ENCODE results near the gene CCDC38. TPM values are rescaled to one million over a fixed set of nuclear protein-coding genes. Genes with fewer than 3 reads are reported as not detected.
"Not testable (repeated sequence)": the region's sequence is repeated elsewhere in the genome, so short reads cannot be mapped to it uniquely, and the experiment has no call there.

Gene CCDC38
- total RNA-seq, 4 donors from 2014 or later = 0.17 TPM; not detected in 3

DNA sequence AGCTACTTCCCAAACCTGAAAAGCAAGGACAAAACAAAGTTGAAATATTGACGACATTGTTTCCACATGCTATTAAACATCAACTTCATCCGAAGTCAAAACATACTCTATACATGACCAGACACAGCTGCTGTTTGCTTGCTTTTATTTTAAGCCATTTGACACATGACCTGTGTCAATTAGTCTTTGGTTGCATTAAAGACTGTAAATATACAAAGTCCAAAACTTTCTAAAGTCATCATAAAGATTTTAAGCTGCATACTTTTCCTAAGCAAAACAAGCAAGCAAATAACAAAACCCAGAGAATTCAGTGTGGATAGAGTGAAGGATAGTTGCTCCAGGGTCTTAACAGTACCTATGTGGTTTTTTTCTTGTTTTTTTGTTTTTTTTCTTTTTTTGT lies 31.9 kb upstream of the CCDC38 start:
- Histone ChIP-seq H3K4me3 (no peak overlapping the region), H3K27me3 (no peaks in the 10 kb centered on the region), H3K36me3 (no peaks in the 10 kb centered on the region), H3K4me1 (no peaks in the 10 kb centered on the region), H3K9me3 (no peaks in the 10 kb centered on the region), H3K27ac (replicated peaks in 1 of 4) (no peak overlapping the region)
- no peak for TF ChIP-seq POLR2A (IDR thresholded peaks at IDR 0.05; ENCODE audit: low read depth)
- TF ChIP-seq POLR2AphosphoS5 (IDR thresholded peaks at IDR 0.05) = no peak
- TF ChIP-seq, protein P1, sequence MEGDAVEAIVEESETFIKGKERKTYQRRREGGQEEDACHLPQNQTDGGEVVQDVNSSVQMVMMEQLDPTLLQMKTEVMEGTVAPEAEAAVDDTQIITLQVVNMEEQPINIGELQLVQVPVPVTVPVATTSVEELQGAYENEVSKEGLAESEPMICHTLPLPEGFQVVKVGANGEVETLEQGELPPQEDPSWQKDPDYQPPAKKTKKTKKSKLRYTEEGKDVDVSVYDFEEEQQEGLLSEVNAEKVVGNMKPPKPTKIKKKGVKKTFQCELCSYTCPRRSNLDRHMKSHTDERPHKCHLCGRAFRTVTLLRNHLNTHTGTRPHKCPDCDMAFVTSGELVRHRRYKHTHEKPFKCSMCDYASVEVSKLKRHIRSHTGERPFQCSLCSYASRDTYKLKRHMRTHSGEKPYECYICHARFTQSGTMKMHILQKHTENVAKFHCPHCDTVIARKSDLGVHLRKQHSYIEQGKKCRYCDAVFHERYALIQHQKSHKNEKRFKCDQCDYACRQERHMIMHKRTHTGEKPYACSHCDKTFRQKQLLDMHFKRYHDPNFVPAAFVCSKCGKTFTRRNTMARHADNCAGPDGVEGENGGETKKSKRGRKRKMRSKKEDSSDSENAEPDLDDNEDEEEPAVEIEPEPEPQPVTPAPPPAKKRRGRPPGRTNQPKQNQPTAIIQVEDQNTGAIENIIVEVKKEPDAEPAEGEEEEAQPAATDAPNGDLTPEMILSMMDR (IDR thresholded peaks at IDR 0.05) = no peak
- no peak for TF ChIP-seq EP300 (IDR thresholded peaks at IDR 0.05)
- no peak for DNase-seq (ENCODE audit: extremely low spot score)
- WGBS = 22% methylated on average over 2 of the region's 2 CpGs
- intact Hi-C loops (cut with DNase I) = no loop called here

DNA sequence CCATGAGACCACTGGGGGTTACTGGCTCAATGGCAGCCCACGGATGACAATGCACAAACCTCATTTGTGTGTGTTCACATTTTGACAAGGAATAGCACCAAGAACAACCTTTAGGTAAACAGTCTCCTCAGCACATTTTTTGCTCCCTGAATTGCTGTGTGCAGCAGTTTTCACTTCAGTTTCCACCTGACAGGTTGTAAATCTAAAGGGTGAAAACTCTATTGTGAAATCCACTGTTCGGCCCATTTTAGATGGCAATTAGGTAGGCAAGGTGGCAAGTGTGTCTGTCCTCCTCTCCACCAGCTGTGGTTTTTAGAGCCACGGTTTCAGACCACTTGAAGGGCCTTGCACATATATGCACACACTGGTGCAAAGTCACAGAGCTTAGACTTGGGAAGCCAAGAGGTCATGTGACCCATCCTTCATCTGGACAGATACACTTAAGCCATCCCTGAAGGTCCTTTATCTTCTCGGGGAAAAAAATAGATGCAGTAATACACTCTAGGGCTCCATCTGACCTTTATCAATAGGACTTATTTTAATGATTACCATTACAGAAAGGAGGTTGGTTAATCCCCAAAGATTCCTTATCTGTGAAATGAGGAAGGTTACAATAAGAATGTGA lies 30.5 kb upstream of the CCDC38 start:
- intact Hi-C loops (cut with DNase I) = no loop called here
- Histone ChIP-seq H3K36me3 (no peaks in the 10 kb centered on the region), H3K4me1 (no peaks in the 10 kb centered on the region), H3K9me3 (no peaks in the 10 kb centered on the region), H3K27ac (replicated peaks in 1 of 4) (no peak overlapping the region), H3K4me3 (no peak overlapping the region), H3K27me3 (no peaks in the 10 kb centered on the region)
- WGBS = 61% methylated on average over 4 of the region's 4 CpGs
- TF ChIP-seq POLR2AphosphoS5 (IDR thresholded peaks at IDR 0.05) (no peak), POLR2A (IDR thresholded peaks at IDR 0.05; ENCODE audit: low read depth) (no peak), EP300 (IDR thresholded peaks at IDR 0.05) (no peak)
- TF ChIP-seq, protein P1 (IDR thresholded peaks at IDR 0.05) = no peak
- DNase-seq (ENCODE audit: extremely low spot score) = no peak

DNA sequence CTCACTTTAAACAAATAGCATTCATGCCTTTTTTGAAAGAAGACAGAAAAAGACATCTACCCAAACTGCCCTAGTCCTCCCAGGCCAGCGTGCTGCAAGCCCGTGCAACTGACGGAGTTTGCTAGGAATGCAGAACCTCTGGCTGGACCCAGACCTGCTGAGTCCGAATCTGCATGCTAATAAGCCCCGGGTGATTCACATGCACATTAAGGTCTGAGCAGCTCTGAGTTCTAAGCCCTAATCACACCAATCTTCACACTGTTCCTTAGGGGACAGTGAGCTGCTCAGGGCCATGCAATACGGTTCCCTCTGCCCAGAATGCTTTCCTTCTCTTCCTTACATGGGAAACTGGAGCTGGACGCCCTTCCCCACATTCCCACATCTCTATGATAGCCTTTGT lies 28.5 kb upstream of the CCDC38 start:
- intact Hi-C loops (cut with DNase I) = no loop called here
- TF ChIP-seq, protein P1 (IDR thresholded peaks at IDR 0.05) = no peak
- no peak for TF ChIP-seq POLR2AphosphoS5 (IDR thresholded peaks at IDR 0.05)
- TF ChIP-seq POLR2A (IDR thresholded peaks at IDR 0.05; ENCODE audit: low read depth) = no peak
- no peak for TF ChIP-seq EP300 (IDR thresholded peaks at IDR 0.05)
- Histone ChIP-seq H3K4me3 (no peak overlapping the region), H3K27ac (replicated peaks in 1 of 4) (no peak overlapping the region), H3K9me3 (no peaks in the 10 kb centered on the region), H3K4me1 (no peaks in the 10 kb centered on the region), H3K27me3 (no peaks in the 10 kb centered on the region), H3K36me3 (no peaks in the 10 kb centered on the region)
- DNase-seq (ENCODE audit: extremely low spot score) = no peak
- 71% methylated on average over 7 of the region's 7 CpGs for WGBS

DNA sequence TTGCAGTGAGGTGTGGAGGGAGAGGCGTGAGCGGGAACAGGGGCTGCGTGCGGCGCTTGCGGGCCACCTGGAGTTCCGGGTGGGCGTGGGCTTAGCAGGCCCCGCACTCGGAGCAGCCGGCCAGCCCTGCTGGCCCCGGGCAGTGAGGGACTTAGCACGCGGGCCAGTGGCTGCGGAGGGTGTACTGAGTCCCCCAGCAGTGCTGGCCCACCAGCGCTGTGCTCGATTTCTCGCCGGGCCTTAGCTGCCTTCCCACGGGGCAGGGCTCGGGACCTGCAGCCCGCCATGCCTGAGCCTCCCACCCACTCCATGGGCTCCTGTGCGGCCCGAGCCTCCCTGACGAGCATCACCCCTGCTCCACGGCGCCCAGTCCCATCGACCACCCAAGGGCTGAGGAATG lies 26.7 kb upstream of the CCDC38 start:
- H3K27ac ChIP-seq (replicated peaks in 1 of 4); H3K4me3 ChIP-seq; H3K27me3 ChIP-seq; H3K9me3 ChIP-seq; DNase-seq (ENCODE audit: extremely low spot score); intact Hi-C loops (cut with DNase I); H3K4me1 ChIP-seq; H3K36me3 ChIP-seq: not testable (repeated sequence)
- WGBS = 100% methylated on average over 8 of the region's 28 CpGs

DNA sequence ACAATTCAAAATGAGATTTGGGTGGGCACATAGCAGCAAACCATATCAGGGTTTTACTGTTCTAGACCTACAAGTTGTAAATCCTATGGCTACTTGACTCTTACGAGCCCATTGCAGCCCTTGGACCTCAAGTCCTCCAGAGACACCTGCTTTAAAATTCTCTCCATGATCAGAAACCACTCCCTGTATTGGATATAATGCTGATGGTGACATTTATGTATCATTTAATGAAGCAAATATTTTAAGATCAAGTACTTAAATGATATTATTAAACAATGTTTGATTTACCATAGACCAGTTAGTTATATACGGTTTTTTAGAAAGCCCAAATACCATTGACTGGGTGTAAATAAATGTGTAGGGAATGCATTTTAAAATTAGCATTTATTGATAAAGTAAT lies 24.9 kb upstream of the CCDC38 start:
- no peak for TF ChIP-seq POLR2AphosphoS5 (IDR thresholded peaks at IDR 0.05)
- no peak overlapping the region for H3K4me3 ChIP-seq
- no peaks in the 10 kb centered on the region for H3K9me3 ChIP-seq
- no peaks in the 10 kb centered on the region for H3K4me1 ChIP-seq
- WGBS = 98% methylated on average over 2 of the region's 2 CpGs
- no peaks in the 10 kb centered on the region for H3K27me3 ChIP-seq
- no peak overlapping the region for H3K27ac ChIP-seq (replicated peaks in 1 of 4)
- no peak for DNase-seq (ENCODE audit: extremely low spot score)
- intact Hi-C loops (cut with DNase I) = no loop called here
- H3K36me3 ChIP-seq = no peaks in the 10 kb centered on the region

DNA sequence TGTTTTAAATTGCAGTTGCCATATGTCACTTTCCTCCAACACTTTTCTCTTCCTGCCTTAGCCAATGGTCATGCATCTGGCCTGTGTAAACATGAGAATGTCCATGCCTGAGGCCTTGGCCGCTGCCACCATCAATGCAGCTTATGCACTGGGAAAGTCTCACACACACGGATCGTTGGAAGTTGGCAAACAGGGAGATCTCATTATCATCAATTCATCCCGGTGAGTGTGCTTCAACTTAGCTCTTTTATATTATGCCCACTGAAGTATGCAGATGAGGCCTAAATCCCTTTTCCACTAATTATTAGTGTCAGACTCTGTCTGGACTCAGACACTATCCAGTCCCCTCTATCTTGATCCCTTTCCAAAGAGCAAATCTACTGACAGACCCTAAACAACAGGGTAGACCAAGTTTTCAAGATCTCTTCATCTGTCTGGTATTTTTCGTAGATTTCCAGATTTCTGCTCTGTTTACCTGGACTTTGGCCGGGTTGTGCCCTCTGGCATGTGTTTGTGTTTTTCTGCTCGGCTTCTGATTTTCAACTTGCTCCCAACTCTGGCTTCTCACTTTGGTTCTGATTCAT lies 24.0 kb upstream of the CCDC38 start:
- H3K27ac ChIP-seq (replicated peaks in 1 of 4) = no peak overlapping the region
- H3K4me1 ChIP-seq = no peaks in the 10 kb centered on the region
- no peak for DNase-seq (ENCODE audit: extremely low spot score)
- H3K9me3 ChIP-seq = no peaks in the 10 kb centered on the region
- no peaks in the 10 kb centered on the region for H3K27me3 ChIP-seq
- no peak overlapping the region for H3K4me3 ChIP-seq
- 78% methylated on average over 7 of the region's 7 CpGs for WGBS
- H3K36me3 ChIP-seq = no peaks in the 10 kb centered on the region
- no peak for TF ChIP-seq EP300 (IDR thresholded peaks at IDR 0.05)
- intact Hi-C loops (cut with DNase I) = no loop called here
